Osteoblast (primary cell): ENCODE data around the gene RNFT2. TPM values are rescaled to one million over a fixed set of nuclear protein-coding genes. Genes with fewer than 3 reads are reported as not detected.

Experiments used
- DNase-seq: peaks from one replicate; pipeline ENCODE4 v3.0.0; 2011; ENCODE audit warnings: low spot score, mixed read lengths; ENCODE audit not compliant: insufficient read length; ENCODE audit errors: missing footprints
- H2AFZ ChIP-seq: 2 replicates; pipeline ENCODE4 v1.6.0; 2011; ENCODE audit warnings: mild to moderate bottlenecking, low read length
- H3K27ac ChIP-seq: 2 replicates; pipeline ENCODE4 v1.5.1; 2011; ENCODE audit warnings: mild to moderate bottlenecking, low read depth, low read length, moderate library complexity
- H3K27me3 ChIP-seq: 2 replicates; pipeline ENCODE4 v1.6.0; 2012; ENCODE audit warnings: mild to moderate bottlenecking, control low read depth, inconsistent platforms, low read length, moderate library complexity; ENCODE audit not compliant: insufficient read depth
- H3K36me3 ChIP-seq: 2 replicates; pipeline ENCODE4 v1.5.1; 2011; ENCODE audit warnings: mild to moderate bottlenecking, low read length, control low read depth, moderate library complexity; ENCODE audit not compliant: insufficient read depth
- H3K4me1 ChIP-seq: 2 replicates; pipeline ENCODE4 v1.5.1; 2011; ENCODE audit warnings: mild to moderate bottlenecking, low read length, control low read depth, moderate library complexity; ENCODE audit not compliant: insufficient read depth
- H3K4me2 ChIP-seq: 2 replicates; pipeline ENCODE4 v1.6.0; 2011; ENCODE audit warnings: mild to moderate bottlenecking, low read length; ENCODE audit not compliant: insufficient read depth
- H3K4me3 ChIP-seq: fragments of 200-600 bp; sonication (generic); 3 replicates; pipeline ENCODE4 v1.5.1; 2012; ENCODE audit warnings: mild to moderate bottlenecking, low read length, inconsistent platforms; ENCODE audit not compliant: insufficient read depth
- H3K79me2 ChIP-seq: 2 replicates; pipeline ENCODE4 v1.6.0; 2012; ENCODE audit warnings: mild to moderate bottlenecking, low read length, control low read depth, inconsistent platforms; ENCODE audit not compliant: insufficient read depth
- H3K9me3 ChIP-seq: 2 replicates; pipeline ENCODE4 v1.5.1; 2011; ENCODE audit warnings: low read depth, low read length, control low read depth
- H4K20me1 ChIP-seq: 2 replicates; pipeline ENCODE4 v1.6.0; 2012; ENCODE audit warnings: mild to moderate bottlenecking, low read length, control low read depth; ENCODE audit not compliant: insufficient read depth
- CTCF ChIP-seq: IDR thresholded peaks from 2 replicates; pipeline ENCODE4 v1.5.1; 2011; ENCODE audit warnings: mild to moderate bottlenecking, low read depth, low read length, moderate library complexity; ENCODE audit errors: extremely low read depth
- total RNA-seq: library from RNA; depleted of rRNA; stranded (reverse); fragments of >200 nt; gene quantifications from 2 replicates; pipeline ENCODE4 v1.2.3, GENCODE V29; 2012

RNFT2 gene
- total RNA-seq, 1 donor: 3.3 TPM

- no peak for DNase-seq
- H3K79me2 ChIP-seq: no peaks in the 10 kb centered on the region
- no peaks in the 10 kb centered on the region for H4K20me1 ChIP-seq
- TF ChIP-seq CTCF: peak; percentile 64
- H3K9me3 ChIP-seq: no peaks in the 10 kb centered on the region
- no peak overlapping the region for H3K27ac ChIP-seq
- H3K4me2 ChIP-seq: no peak overlapping the region
- no peak overlapping the region for H3K4me3 ChIP-seq
- peaks cover 34% of the 10 kb centered on the region for H3K4me1 ChIP-seq
- no peak overlapping the region for H2AFZ ChIP-seq
- no peaks in the 10 kb centered on the region for H3K36me3 ChIP-seq
- peaks cover 11% of the 10 kb centered on the region for H3K27me3 ChIP-seq
These were observed 125.2 kb downstream of the RNFT2 start for GRCh38 chr12:116863275-116863767.

- no peaks in the 10 kb centered on the region for H3K9me3 ChIP-seq
- H3K4me3 ChIP-seq: no peak overlapping the region
- no peaks in the 10 kb centered on the region for H4K20me1 ChIP-seq
- no peaks in the 10 kb centered on the region for H3K27me3 ChIP-seq
- peak overlapping the region; percentile 24 for H3K27ac ChIP-seq
- no peaks in the 10 kb centered on the region for H3K79me2 ChIP-seq
- no peaks in the 10 kb centered on the region for H3K36me3 ChIP-seq
- H3K4me2 ChIP-seq: peak overlapping the region; percentile 70
- H2AFZ ChIP-seq: peak overlapping the region; percentile 40
- no peak for DNase-seq
- peaks cover 33% of the 10 kb centered on the region for H3K4me1 ChIP-seq
- no peak for TF ChIP-seq CTCF
These were observed 126.5 kb downstream of the RNFT2 start for GRCh38 chr12:116864371-116865160.

- H3K9me3 ChIP-seq: no peaks in the 10 kb centered on the region
- no peaks in the 10 kb centered on the region for H3K36me3 ChIP-seq
- no peaks in the 10 kb centered on the region for H3K79me2 ChIP-seq
- H4K20me1 ChIP-seq: no peaks in the 10 kb centered on the region
- no peak overlapping the region for H3K27ac ChIP-seq
- no peak overlapping the region for H3K4me2 ChIP-seq
- H2AFZ ChIP-seq: no peak overlapping the region
- no peak for TF ChIP-seq CTCF
- no peak for DNase-seq
- H3K4me3 ChIP-seq: no peak overlapping the region
- H3K27me3 ChIP-seq: no peaks in the 10 kb centered on the region
- H3K4me1 ChIP-seq: peaks cover 12% of the 10 kb centered on the region
These were observed 129.4 kb downstream of the RNFT2 start for GRCh38 chr12:116867523-116867922.

- peaks cover 4% of the 10 kb centered on the region for H3K27me3 ChIP-seq
- H3K79me2 ChIP-seq: no peaks in the 10 kb centered on the region
- no peak overlapping the region for H3K4me3 ChIP-seq
- DNase-seq: no peak
- H3K4me2 ChIP-seq: no peak overlapping the region
- H4K20me1 ChIP-seq: no peaks in the 10 kb centered on the region
- H3K9me3 ChIP-seq: no peaks in the 10 kb centered on the region
- H2AFZ ChIP-seq: no peak overlapping the region
- H3K36me3 ChIP-seq: no peaks in the 10 kb centered on the region
- no peaks in the 10 kb centered on the region for H3K4me1 ChIP-seq
- H3K27ac ChIP-seq: no peak overlapping the region
- TF ChIP-seq CTCF: no peak
These were observed 132.2 kb downstream of the RNFT2 start for GRCh38 chr12:116870306-116870705.
